GM12872 (cell line): ENCODE data around the gene APOE.

ENCODE experiments used
- TF ChIP-seq, protein P1 (sequence below): IDR thresholded peaks from 3 replicates; pipeline ENCODE4 v1.5.1; 2011; ENCODE audit warnings: low read depth, mild to moderate bottlenecking, low read length, moderate library complexity; ENCODE audit not compliant: insufficient read depth

Gene APOE

DNA sequence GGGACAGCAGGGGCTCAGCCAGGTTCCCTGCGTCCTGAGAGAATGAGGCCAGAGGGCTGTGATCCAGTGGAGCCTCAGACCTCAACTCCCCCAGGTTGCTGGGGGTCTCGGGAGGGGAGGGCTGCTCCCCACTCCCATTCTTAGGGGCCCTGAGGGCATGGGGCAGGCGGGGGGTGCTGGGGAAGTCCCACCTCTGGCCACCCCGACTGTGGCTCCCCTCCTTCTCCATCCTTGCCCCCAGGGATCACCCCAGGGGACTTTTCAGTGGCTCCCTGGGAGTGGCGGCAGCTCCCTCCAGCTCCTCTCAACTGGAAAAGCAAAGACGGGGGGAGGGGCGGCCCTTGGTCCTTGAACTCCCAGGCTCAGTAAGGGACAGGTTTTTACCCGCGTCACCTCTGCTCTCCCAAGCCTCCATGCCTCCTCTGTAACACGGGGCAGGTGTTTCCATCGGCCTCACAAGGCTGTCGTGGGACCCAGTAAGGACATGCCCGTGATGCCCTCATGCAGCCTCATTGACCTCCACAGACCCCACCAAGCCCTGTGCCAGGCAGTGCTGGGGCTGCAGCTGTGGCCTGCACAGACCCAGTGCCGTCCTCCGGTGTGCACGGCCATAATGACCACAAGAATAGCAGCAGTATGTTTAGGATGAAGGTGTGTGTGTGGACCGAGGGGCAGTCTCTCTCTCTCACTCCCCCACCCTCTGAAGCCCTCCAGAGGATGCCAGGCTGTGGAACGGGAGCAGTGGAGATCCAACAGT is 26.1 kb upstream of the APOE start:
- TF ChIP-seq, protein P1, sequence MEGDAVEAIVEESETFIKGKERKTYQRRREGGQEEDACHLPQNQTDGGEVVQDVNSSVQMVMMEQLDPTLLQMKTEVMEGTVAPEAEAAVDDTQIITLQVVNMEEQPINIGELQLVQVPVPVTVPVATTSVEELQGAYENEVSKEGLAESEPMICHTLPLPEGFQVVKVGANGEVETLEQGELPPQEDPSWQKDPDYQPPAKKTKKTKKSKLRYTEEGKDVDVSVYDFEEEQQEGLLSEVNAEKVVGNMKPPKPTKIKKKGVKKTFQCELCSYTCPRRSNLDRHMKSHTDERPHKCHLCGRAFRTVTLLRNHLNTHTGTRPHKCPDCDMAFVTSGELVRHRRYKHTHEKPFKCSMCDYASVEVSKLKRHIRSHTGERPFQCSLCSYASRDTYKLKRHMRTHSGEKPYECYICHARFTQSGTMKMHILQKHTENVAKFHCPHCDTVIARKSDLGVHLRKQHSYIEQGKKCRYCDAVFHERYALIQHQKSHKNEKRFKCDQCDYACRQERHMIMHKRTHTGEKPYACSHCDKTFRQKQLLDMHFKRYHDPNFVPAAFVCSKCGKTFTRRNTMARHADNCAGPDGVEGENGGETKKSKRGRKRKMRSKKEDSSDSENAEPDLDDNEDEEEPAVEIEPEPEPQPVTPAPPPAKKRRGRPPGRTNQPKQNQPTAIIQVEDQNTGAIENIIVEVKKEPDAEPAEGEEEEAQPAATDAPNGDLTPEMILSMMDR, result no peak

DNA sequence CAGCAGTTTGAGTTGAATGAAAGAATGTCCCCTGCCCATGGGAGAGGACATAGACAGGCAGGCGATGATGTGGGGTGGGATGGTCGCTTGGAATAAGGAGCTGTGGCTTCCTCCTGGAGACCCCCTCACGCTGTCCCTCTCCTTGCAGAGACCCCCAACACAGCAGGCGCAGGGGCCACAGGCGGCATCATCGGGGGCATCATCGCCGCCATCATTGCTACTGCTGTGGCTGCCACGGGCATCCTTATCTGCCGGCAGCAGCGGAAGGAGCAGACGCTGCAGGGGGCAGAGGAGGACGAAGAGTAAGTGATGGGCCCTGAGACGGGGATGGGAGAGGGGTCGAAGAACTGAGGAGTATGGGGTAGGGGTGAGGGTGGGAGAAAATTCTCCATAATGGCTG is 23.5 kb upstream of the APOE start:
- TF ChIP-seq, protein P1, result no peak

DNA sequence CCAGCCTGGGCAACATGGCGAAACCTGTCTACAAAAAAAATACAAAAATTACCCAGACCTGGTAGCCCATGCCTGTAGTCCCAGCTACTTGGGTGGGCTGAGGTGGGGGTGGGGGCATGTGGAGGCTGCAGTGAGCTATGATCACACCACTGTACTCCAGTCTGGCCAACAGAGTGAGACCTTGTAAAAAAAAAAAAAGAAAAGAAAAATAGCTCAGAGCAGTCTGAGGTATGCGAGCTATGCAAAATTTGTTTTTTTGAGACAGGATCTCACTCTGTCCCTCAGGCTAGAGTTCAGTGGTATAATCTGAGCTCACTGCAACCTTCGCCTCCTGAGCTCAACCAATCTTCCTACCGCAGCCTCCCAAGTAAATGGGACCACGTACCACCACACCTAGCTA is 21.7 kb upstream of the APOE start:
- TF ChIP-seq, protein P1, result no peak

DNA sequence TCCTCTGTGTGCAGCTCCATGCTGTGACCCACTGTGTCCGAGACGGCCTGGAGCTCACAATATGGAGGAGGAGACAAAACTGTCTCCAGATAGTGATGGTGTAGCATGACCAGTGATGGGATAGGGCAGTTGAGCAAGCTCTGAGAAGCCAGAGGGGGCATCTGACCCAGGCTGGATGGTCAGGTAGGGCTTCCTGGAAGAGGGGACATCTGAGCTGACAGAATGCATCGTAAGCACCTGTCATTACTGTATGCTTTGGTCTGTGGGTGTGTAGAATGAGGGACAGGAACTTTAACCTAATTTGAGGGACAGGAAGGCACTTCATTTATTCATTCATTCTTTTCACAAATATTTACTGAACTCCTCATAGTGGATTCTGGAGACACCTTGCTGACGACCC is 21.0 kb upstream of the APOE start:
- TF ChIP-seq, protein P1, result no peak

DNA sequence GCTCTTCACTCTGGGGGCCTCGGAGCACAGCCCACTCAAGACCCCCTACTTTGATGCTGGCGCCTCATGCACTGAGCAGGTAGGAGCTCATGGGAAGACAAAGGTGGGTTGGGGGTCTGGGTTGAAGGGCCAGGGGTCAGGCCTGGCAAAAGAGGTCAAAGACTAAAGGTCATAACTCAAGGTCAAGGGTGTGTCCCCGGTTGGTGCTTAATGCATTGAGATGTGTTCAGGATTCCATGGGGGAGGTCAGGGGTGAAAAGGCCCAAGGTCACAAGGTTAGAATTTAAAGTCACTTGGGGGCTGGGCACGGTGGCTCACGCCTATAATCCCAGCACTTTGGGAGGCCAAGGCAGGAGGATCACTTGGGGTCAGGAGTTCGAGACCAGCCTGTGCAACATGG is 19.5 kb upstream of the APOE start:
- TF ChIP-seq, protein P1, result no peak

DNA sequence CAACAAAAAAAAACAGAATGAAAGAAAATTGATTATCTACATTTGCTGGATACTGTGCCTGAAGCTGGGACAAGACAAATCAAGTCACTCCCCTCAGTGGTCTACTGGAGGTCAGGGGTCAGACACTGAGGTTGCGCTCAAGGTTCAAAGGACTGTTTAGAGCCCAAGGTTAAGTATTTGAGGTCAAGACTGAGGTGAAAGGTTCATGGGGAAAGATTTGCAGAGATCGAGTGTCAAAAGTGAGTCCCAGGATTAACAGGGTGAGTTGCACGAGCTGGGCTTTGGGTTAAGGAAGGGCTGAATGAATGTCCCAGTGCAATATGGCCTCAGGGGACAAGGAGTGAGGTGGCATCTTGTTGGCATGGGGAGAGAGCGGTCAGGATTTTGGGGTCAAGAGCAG is 17.9 kb upstream of the APOE start:
- TF ChIP-seq, protein P1, result no peak

DNA sequence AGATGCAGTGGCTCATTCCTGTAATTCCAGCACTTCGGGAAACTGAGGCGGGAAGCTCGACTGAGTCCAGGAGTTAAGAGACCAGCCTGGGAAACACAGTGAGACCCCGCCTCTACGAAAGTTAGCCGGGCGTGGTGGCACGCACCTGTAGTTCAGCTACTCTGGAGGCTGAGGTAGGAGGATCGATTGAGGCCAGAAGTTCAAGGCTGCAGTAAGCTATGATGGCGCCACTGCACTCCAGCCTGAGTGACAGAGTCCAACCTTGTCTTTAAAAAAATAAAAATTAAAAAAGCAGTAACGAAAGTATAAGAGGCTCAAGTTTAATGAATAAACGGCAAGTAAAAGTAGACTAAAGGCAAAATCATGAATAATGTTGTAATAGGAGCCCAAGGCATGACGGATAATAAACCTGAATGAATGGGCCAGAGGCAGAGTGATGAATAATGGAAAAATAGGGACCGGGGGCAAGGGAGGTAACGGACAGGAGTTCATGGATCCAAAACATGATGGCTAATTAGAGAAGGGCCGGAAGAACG is 15.7 kb upstream of the APOE start:
- TF ChIP-seq, protein P1, result no peak
